GM18858 (cell line): ENCODE measurements around the gene TNS3.

Experiments
- ATAC-seq: cut with Tn5 transposase; IDR thresholded peaks from one replicate; pipeline ENCODE4 v1.9.1; 2021; ENCODE audit not compliant: unreplicated experiment

TNS3 gene

GRCh38 chr7:47249361-47249760 lies 332.6 kb downstream of the TNS3 start:
- ATAC-seq: no peak

- ATAC-seq: no peak
These were observed 333.1 kb downstream of the TNS3 start for GRCh38 chr7:47248797-47249196.

- no peak for ATAC-seq
These were observed 334.8 kb downstream of the TNS3 start for GRCh38 chr7:47247132-47247531.

GRCh38 chr7:47244692-47245091 lies 337.2 kb downstream of the TNS3 start:
- no peak for ATAC-seq

GRCh38 chr7:47241112-47242065 lies 340.5 kb downstream of the TNS3 start:
- no peak for ATAC-seq

- no peak for ATAC-seq
These were observed 341.9 kb downstream of the TNS3 start for GRCh38 chr7:47239931-47240421.

- ATAC-seq: no peak
These were observed 342.9 kb downstream of the TNS3 start for GRCh38 chr7:47239034-47239433.

- ATAC-seq: no peak
These were observed 345.3 kb downstream of the TNS3 start for GRCh38 chr7:47236480-47237129.

- ATAC-seq: no peak
These were observed 347.9 kb downstream of the TNS3 start for GRCh38 chr7:47233996-47234395.

GRCh38 chr7:47232751-47233412 lies 349.0 kb downstream of the TNS3 start:
- ATAC-seq: no peak

GRCh38 chr7:47231627-47232026 lies 350.3 kb downstream of the TNS3 start:
- ATAC-seq: no peak

- ATAC-seq: no peak
These were observed 350.9 kb downstream of the TNS3 start for GRCh38 chr7:47231032-47231431.

- ATAC-seq: no peak
These were observed 353.4 kb downstream of the TNS3 start for GRCh38 chr7:47228386-47229014.

GRCh38 chr7:47227762-47228177 lies 354.1 kb downstream of the TNS3 start:
- peak; percentile 52 for ATAC-seq

- ATAC-seq: no peak
These were observed 355.2 kb downstream of the TNS3 start for GRCh38 chr7:47226696-47227095.

- ATAC-seq: no peak
These were observed 356.4 kb downstream of the TNS3 start for GRCh38 chr7:47225387-47226131.
